Right lobe of liver (tissue), 4 donors: ENCODE results near the gene TMEM54.

ENCODE experiments used
- CTCF ChIP-seq, 4 donors: fragments of 200-600 bp in 3 of 4; fragments of 450-650 bp in 1 of 4; IDR thresholded peaks; one replicate each; pipeline versions ENCODE4 v1.5.1 to v1.8.0; 2016 to 2022; ENCODE audit warnings: antibody characterized with exemption in 4 of 4, mild to moderate bottlenecking in 2 of 4
- POLR2A ChIP-seq: fragments of 450-650 bp; IDR thresholded peaks from one replicate; pipeline ENCODE4 v1.6.1; 2017; ENCODE audit warnings: antibody characterized with exemption, mild to moderate bottlenecking
- donor health status: DM: no; HTN: no; CAD: no.
- donor health status: DM: no; HTN: no; CAD: no.
- donor health status: DM: no; HTN: yes; CAD: no.

DNA sequence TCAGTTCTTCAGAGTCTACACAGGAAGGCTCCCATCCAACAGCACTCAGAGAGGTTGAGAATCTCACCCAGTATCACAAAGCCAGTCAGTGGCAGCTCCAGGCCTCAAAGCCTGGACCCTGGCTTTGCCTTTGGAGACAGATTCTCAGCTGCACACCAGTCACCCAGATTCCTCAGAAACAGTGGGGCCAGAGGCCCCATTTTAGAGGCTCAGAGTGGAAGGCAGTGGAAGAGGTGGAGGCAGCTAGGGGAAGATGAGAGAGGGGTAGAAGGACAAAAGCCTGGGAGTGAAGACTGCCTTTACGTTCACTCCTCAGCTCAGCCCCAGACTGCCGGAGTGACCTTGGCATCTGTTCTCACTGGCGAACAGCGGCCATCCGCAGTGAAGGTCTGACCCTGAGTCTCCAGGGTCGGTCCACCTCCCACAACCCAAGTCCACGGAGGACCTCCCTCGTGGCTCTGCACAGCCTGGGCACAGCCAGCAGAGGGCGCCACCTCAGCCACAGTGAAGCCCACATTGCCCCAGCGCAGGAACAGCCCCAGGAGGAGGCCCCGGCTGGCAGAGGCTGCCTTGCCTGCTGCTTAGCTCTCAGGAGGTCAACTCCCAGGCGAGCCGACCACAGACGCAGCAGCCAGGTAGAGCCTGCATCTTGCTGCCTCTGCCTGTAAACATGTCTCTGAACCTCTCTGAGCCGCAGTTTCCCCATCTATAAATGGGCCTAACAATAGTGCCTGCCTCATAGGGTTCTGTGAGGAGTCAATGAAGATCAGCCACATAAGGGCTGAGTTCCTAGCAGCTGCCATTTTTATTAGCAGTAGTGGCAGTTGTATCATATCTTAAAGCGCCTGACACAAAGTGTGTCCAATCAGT lies 24.6 kb downstream of the TMEM54 start:
- peak; percentile 82 to 96 (median 91) for TF ChIP-seq CTCF (IDR thresholded peaks at IDR 0.05)
- no peak for TF ChIP-seq POLR2A
